Epithelial cell of esophagus (primary cell): Measurements from ENCODE around the gene TMEM200B.
A peak's percentile ranks its signal among the peaks of the same experiment; 100 is the strongest.
"Not testable (repeated sequence)": the region's sequence is repeated elsewhere in the genome, so short reads cannot be mapped to it uniquely, and the experiment has no call there.

Experiments
- DNase-seq: peaks from one replicate; pipeline ENCODE4 v3.0.0; 2010; ENCODE audit warnings: low read depth
- H3K4me3 ChIP-seq: 2 replicates; pipeline ENCODE4 v1.5.1; 2011; ENCODE audit warnings: mild to moderate bottlenecking, low read length, control low read depth
- CTCF ChIP-seq: IDR thresholded peaks from 2 replicates; pipeline ENCODE4 v1.5.1; 2011; ENCODE audit warnings: low read depth, mild to moderate bottlenecking, low read length, control low read depth, inconsistent platforms; ENCODE audit not compliant: insufficient read depth; ENCODE audit errors: missing control alignments

The TMEM200B gene

GRCh38 chr1:29152046-29152805, 28.5 kb upstream of the TMEM200B start:
- no peak for DNase-seq
- no peak overlapping the region for H3K4me3 ChIP-seq
- TF ChIP-seq CTCF: no peak

- DNase-seq, H3K4me3 ChIP-seq: not testable (repeated sequence)
Observed at GRCh38 chr1:29150346-29150745, 26.6 kb upstream of the TMEM200B start.

- H3K4me3 ChIP-seq: no peak overlapping the region
- TF ChIP-seq CTCF: no peak
- DNase-seq: no peak
Observed at GRCh38 chr1:29148656-29149491, 25.2 kb upstream of the TMEM200B start.

GRCh38 chr1:29145739-29146437, 22.2 kb upstream of the TMEM200B start:
- no peak overlapping the region for H3K4me3 ChIP-seq
- peak; percentile 62 for DNase-seq
- no peak for TF ChIP-seq CTCF

- TF ChIP-seq CTCF: no peak
- H3K4me3 ChIP-seq: no peak overlapping the region
- peak; percentile 36 for DNase-seq
Observed at GRCh38 chr1:29144178-29144577, 20.5 kb upstream of the TMEM200B start.

- no peak for TF ChIP-seq CTCF
- no peak for DNase-seq
- H3K4me3 ChIP-seq: no peak overlapping the region
Observed at GRCh38 chr1:29142714-29143113, 19.0 kb upstream of the TMEM200B start.

GRCh38 chr1:29136391-29136915, 12.8 kb upstream of the TMEM200B start:
- TF ChIP-seq CTCF: no peak
- peak; percentile 49 for DNase-seq
- H3K4me3 ChIP-seq: no peak overlapping the region
